Lower leg skin (tissue), 3 donors: Measurements from ENCODE around the gene OR6C76.
"Not testable (repeated sequence)": the region's sequence is repeated elsewhere in the genome, so short reads cannot be mapped to it uniquely, and the experiment has no call there.

Experiments used
- POLR2A ChIP-seq, 2 donors: fragments of 450-650 bp; IDR thresholded peaks; one replicate each; pipeline ENCODE4 v1.6.1; 2016 to 2017; ENCODE audit warnings: antibody characterized with exemption in 2 of 2, mild to moderate bottlenecking in 1 of 2, moderate library complexity in 1 of 2
- TF ChIP-seq, protein P1 (sequence below), 3 donors: fragments of 450-650 bp; IDR thresholded peaks; one replicate each; pipeline ENCODE4 v1.5.1; 2016; ENCODE audit warnings: antibody characterized with exemption in 3 of 3, mild to moderate bottlenecking in 3 of 3, moderate library complexity in 2 of 3

DNA sequence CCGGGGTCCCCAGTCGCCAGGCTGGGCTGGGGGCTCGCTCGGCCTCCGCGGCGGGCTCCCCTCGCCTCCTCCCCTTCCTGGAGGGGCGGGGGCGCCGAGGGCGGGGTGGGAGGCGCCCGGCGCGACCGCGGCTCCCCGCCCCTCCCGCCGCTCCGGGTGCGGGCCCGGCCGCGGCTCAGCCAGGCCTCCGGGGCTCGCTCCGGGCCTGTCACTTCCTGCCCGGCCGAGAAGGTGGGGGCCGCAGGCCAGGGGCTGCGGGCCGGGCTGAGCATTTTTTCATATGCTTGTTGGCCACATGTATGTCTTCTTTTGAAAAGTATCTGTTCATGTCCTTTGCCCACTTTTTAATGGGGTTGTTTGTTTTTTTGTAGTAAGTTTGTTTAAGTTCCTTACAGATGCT, 11.2 kb upstream of the OR6C76 start:
- TF ChIP-seq, protein P1, sequence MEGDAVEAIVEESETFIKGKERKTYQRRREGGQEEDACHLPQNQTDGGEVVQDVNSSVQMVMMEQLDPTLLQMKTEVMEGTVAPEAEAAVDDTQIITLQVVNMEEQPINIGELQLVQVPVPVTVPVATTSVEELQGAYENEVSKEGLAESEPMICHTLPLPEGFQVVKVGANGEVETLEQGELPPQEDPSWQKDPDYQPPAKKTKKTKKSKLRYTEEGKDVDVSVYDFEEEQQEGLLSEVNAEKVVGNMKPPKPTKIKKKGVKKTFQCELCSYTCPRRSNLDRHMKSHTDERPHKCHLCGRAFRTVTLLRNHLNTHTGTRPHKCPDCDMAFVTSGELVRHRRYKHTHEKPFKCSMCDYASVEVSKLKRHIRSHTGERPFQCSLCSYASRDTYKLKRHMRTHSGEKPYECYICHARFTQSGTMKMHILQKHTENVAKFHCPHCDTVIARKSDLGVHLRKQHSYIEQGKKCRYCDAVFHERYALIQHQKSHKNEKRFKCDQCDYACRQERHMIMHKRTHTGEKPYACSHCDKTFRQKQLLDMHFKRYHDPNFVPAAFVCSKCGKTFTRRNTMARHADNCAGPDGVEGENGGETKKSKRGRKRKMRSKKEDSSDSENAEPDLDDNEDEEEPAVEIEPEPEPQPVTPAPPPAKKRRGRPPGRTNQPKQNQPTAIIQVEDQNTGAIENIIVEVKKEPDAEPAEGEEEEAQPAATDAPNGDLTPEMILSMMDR (IDR thresholded peaks at IDR 0.05): not testable (repeated sequence)
- TF ChIP-seq POLR2A (IDR thresholded peaks at IDR 0.05): not testable (repeated sequence)
